ENCODE measurements around the gene RNF126. TPM values are rescaled to one million over a fixed set of nuclear protein-coding genes. Genes with fewer than 3 reads are reported as not detected.

RNF126 gene
- total RNA-seq, 6 experiments from 2014 or later = 18.3 to 85.0 (median 28.8) TPM

GRCh38 chr19:677201-677600 is 14.2 kb upstream of the RNF126 start:
- TF ChIP-seq POLR2A (IDR thresholded peaks at IDR 0.05) (no peak), CTCF (IDR thresholded peaks at IDR 0.05) (no peak)
- no peaks in the 10 kb centered on the region for H3K36me3 ChIP-seq
- H3K27ac ChIP-seq = peak overlapping the region; percentile 31 to 75 (median 53)
- H3K4me1 ChIP-seq = peaks cover 0 to 15% (median 0%) of the 10 kb centered on the region in 4 donors
- no CpG with 5 or more reads among the region's 15 CpGs for WGBS (ENCODE audit: insufficient coverage, low coverage, low lambda C conversion rate, missing lambda C conversion rate)
- no peaks in the 10 kb centered on the region for H3K9me3 ChIP-seq
- DNase-seq (peak in 1 of 3 donors; percentile 42), ATAC-seq (no peak)
- intact Hi-C loops (cut with DNase I) = no loop called here
- no peaks in the 10 kb centered on the region for H3K27me3 ChIP-seq
- peak overlapping the region; percentile 23 to 32 (median 27) for H3K4me3 ChIP-seq

- Histone ChIP-seq H3K36me3 (no peaks in the 10 kb centered on the region), H3K4me1 (peaks cover 0 to 15% (median 0%) of the 10 kb centered on the region in 4 donors), H3K27me3 (no peaks in the 10 kb centered on the region), H3K27ac (peak within 1 kb of the TSS; percentile 31 to 75 (median 53)), H3K9me3 (no peaks in the 10 kb centered on the region), H3K4me3 (peak within 1 kb of the TSS; percentile 23 to 32 (median 27))
- TF ChIP-seq CTCF (IDR thresholded peaks at IDR 0.05) = no peak
- TF ChIP-seq POLR2A (IDR thresholded peaks at IDR 0.05) = peak; percentile 15
- intact Hi-C loops (cut with DNase I) = no loop called here
- 23% methylated on average over 8 of the region's 63 CpGs for WGBS (ENCODE audit: insufficient coverage, low coverage, low lambda C conversion rate, missing lambda C conversion rate)
- ATAC-seq = no peak
- DNase-seq = peak in 1 of 3 donors; percentile 25
Observed at GRCh38 chr19:676339-677105, 13.5 kb upstream of the RNF126 start, which contains the start of gene FSTL3. Gene FSTL3, plus strand, starts transcription at chr19:676392. Its CDS starts 32 bp downstream, at chr19:676424.

DNA sequence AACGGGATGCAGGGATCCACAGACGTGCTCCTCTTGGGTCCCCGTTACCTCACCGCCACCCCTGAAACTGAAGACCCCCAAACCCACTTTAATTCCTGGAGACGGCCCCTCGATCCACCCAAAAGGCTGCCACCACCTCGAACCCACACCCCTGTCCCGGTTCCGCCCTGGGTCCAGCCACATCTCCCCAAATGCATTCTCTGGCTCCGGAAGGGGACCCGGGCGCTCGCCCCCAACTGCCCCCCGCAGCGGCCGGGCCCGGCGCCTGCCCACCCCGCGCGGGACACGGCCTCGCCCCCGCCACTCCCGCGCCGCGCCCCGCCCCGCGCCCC is 13.0 kb upstream of the RNF126 start:
- peaks cover 0 to 15% (median 0%) of the 10 kb centered on the region in 4 donors for H3K4me1 ChIP-seq
- no peaks in the 10 kb centered on the region for H3K27me3 ChIP-seq
- intact Hi-C loops (cut with DNase I) = no loop called here
- TF ChIP-seq POLR2A (IDR thresholded peaks at IDR 0.05) = no peak
- TF ChIP-seq CTCF (IDR thresholded peaks at IDR 0.05) = no peak
- whole genome bisulfite sequencing (ENCODE audit: insufficient coverage, low coverage, low lambda C conversion rate, missing lambda C conversion rate) = 20% methylated on average over 1 of the region's 31 CpGs
- no peak for DNase-seq
- H3K36me3 ChIP-seq = no peaks in the 10 kb centered on the region
- no peaks in the 10 kb centered on the region for H3K9me3 ChIP-seq
- H3K27ac ChIP-seq = no peak overlapping the region
- no peak for ATAC-seq
- no peak overlapping the region for H3K4me3 ChIP-seq

GRCh38 chr19:674282-675151 is 11.5 kb upstream of the RNF126 start:
- ATAC-seq (peak in 3 of 4 donors; percentile 4 to 23 (median 19)), DNase-seq (no peak)
- Histone ChIP-seq H3K36me3 (no peaks in the 10 kb centered on the region), H3K27me3 (no peaks in the 10 kb centered on the region), H3K4me1 (peaks cover 0 to 13% (median 0%) of the 10 kb centered on the region in 4 donors), H3K9me3 (no peaks in the 10 kb centered on the region), H3K27ac (no peak overlapping the region), H3K4me3 (no peak overlapping the region)
- TF ChIP-seq CTCF (IDR thresholded peaks at IDR 0.05) (no peak), POLR2A (IDR thresholded peaks at IDR 0.05) (no peak)
- intact Hi-C loops (cut with DNase I) = no loop called here
- WGBS (ENCODE audit: insufficient coverage, low coverage, low lambda C conversion rate, missing lambda C conversion rate) = 35% methylated on average over 5 of the region's 38 CpGs
